Ovary (tissue), 3 donors: Measurements from ENCODE around the gene BTBD9.

Experiments
- CTCF ChIP-seq, 3 donors: fragments of 450-650 bp in 2 of 3; fragments of 200-600 bp in 1 of 3; IDR thresholded peaks; one replicate each; pipeline versions ENCODE4 v1.5.1 to v1.8.0; 2016 to 2022; ENCODE audit warnings: antibody characterized with exemption in 3 of 3, mild to moderate bottlenecking in 1 of 3
- EP300 ChIP-seq: sonication (generic); formaldehyde crosslinking; IDR thresholded peaks from one replicate; pipeline ENCODE4 v1.6.1; 2017; ENCODE audit warnings: antibody characterized with exemption
- donor health status: DM: no; HTN: no; CAD: no.

GRCh38 chr6:38555606-38556005, 84.1 kb downstream of the BTBD9 start:
- TF ChIP-seq CTCF (IDR thresholded peaks at IDR 0.05) (no peak), EP300 (no peak)
